ENCODE measurements around the gene NCBP2L. TPM values are rescaled to one million over a fixed set of nuclear protein-coding genes. Genes with fewer than 3 reads are reported as not detected.

The NCBP2L gene
- total RNA-seq, 2 experiments from 2014 or later = not detected

- peaks cover 3% of the 10 kb centered on the region for H3K36me3 Mint-ChIP-seq (ENCODE audit: low read depth)
- CTCF ChIA-PET = interaction anchor here (0.8 to 2.4 kb wide), 11 partner anchors 11 to 113 kb away, joined by 3 to 22 read pairs (median 3); partner anchors contain the start of genes NCBP2L, PRPS1 and TSC22D3
- peaks cover 16% of the 10 kb centered on the region for H3K4me1 Mint-ChIP-seq
- H3K4me3 Mint-ChIP-seq = peak overlapping the region; percentile 72
- POLR2A ChIA-PET = interaction anchor here (0.9 to 4.5 kb wide), 11 partner anchors 10 to 112 kb away, joined by 3 to 36 read pairs (median 4); partner anchors contain the start of genes NCBP2L, PRPS1 and TSC22D3
- H3K27ac Mint-ChIP-seq = peak overlapping the region; percentile 93
- H3K9me3 Mint-ChIP-seq = no peaks in the 10 kb centered on the region
- no peaks in the 10 kb centered on the region for H3K27me3 Mint-ChIP-seq
- DNase-seq = no peak
Observed at GRCh38 chrX:107741404-107741790, 36.1 kb upstream of the NCBP2L start.

- ChIA-PET CTCF (interaction anchor here (1.1 to 1.2 kb wide), 2 partner anchors 24 to 33 kb away, joined by 3 read pairs; no protein-coding TSS in a partner anchor), POLR2A (interaction anchor here (1.1 to 4.5 kb wide), 8 partner anchors 9 to 114 kb away, joined by 3 to 36 read pairs (median 4); partner anchors contain the start of genes PRPS1 and TSC22D3)
- Mint-ChIP-seq H3K27me3 (no peaks in the 10 kb centered on the region), H3K36me3 (ENCODE audit: low read depth) (peaks cover 3% of the 10 kb centered on the region), H3K4me1 (peaks cover 16% of the 10 kb centered on the region), H3K27ac (peak overlapping the region; percentile 93), H3K9me3 (no peaks in the 10 kb centered on the region), H3K4me3 (peak overlapping the region; percentile 72)
- DNase-seq = no peak
Observed at GRCh38 chrX:107742700-107743191, 34.8 kb upstream of the NCBP2L start.

- Mint-ChIP-seq H3K9me3 (no peaks in the 10 kb centered on the region), H3K27me3 (no peaks in the 10 kb centered on the region), H3K4me3 (no peak overlapping the region), H3K4me1 (peaks cover 16% of the 10 kb centered on the region), H3K27ac (no peak overlapping the region), H3K36me3 (ENCODE audit: low read depth) (peaks cover 3% of the 10 kb centered on the region)
- no peak for DNase-seq
- ChIA-PET CTCF (interaction anchor here (1.1 kb wide), 1 partner anchor 25 kb away, joined by 3 read pairs; no protein-coding TSS in a partner anchor), POLR2A (interaction anchor here (2.4 to 3.5 kb wide), 2 partner anchors 27 to 115 kb away, joined by 9 to 18 read pairs; partner anchors contain the start of gene PRPS1)
Observed at GRCh38 chrX:107743995-107744394, 33.5 kb upstream of the NCBP2L start.

DNA sequence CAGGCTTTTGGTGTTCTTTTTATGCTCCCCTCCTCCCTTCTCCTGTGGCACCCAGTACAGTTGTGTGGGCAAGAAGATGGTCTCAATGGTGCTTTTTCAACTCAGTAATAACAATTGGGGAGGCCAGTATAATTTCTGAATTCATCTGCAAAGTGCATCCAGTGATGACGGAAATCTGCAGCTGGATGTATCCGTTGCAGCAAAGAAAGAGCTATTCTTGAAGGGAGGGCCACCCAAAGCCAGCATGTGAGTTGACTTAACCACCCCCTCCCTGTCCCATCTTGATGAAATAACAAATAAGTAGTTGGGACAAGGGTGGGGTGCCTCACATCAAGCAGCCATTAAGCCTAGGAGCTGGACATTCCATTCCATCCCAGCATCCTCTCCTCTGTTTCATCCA lies 32.7 kb upstream of the NCBP2L start:
- peaks cover 16% of the 10 kb centered on the region for H3K4me1 Mint-ChIP-seq
- H3K4me3 Mint-ChIP-seq = no peak overlapping the region
- DNase-seq = no peak
- H3K9me3 Mint-ChIP-seq = no peaks in the 10 kb centered on the region
- peaks cover 3% of the 10 kb centered on the region for H3K36me3 Mint-ChIP-seq (ENCODE audit: low read depth)
- ChIA-PET CTCF (no interaction called here), POLR2A (interaction anchor here (2.4 to 3.5 kb wide), 2 partner anchors 28 to 116 kb away, joined by 9 to 18 read pairs; partner anchors contain the start of gene PRPS1)
- H3K27me3 Mint-ChIP-seq = no peaks in the 10 kb centered on the region
- H3K27ac Mint-ChIP-seq = no peak overlapping the region

GRCh38 chrX:107747596-107748161 lies 29.9 kb upstream of the NCBP2L start:
- Mint-ChIP-seq H3K4me1 (peaks cover under 1% of the 10 kb centered on the region), H3K27ac (no peak overlapping the region), H3K9me3 (no peaks in the 10 kb centered on the region), H3K27me3 (no peaks in the 10 kb centered on the region), H3K36me3 (ENCODE audit: low read depth) (no peaks in the 10 kb centered on the region), H3K4me3 (no peak overlapping the region)
- no peak for DNase-seq
- ChIA-PET CTCF (no interaction called here), POLR2A (interaction anchor here (1.1 kb wide), 1 partner anchor 119 kb away, joined by 4 read pairs; the partner anchor contains the start of gene PRPS1)

GRCh38 chrX:107748506-107748905 lies 29.0 kb upstream of the NCBP2L start:
- Mint-ChIP-seq H3K36me3 (ENCODE audit: low read depth) (no peaks in the 10 kb centered on the region), H3K9me3 (no peaks in the 10 kb centered on the region), H3K27me3 (no peaks in the 10 kb centered on the region), H3K4me3 (no peak overlapping the region), H3K27ac (no peak overlapping the region), H3K4me1 (no peaks in the 10 kb centered on the region)
- POLR2A ChIA-PET = no interaction called here
- CTCF ChIA-PET = no interaction called here
- no peak for DNase-seq

- H3K9me3 Mint-ChIP-seq = no peaks in the 10 kb centered on the region
- H3K27me3 Mint-ChIP-seq = no peaks in the 10 kb centered on the region
- CTCF ChIA-PET = no interaction called here
- H3K27ac Mint-ChIP-seq = no peak overlapping the region
- no peak for DNase-seq
- H3K4me3 Mint-ChIP-seq = no peak overlapping the region
- H3K36me3 Mint-ChIP-seq (ENCODE audit: low read depth) = no peaks in the 10 kb centered on the region
- POLR2A ChIA-PET = no interaction called here
- peaks cover 1% of the 10 kb centered on the region for H3K4me1 Mint-ChIP-seq
Observed at GRCh38 chrX:107750263-107750662, 27.3 kb upstream of the NCBP2L start.

GRCh38 chrX:107750861-107751445 lies 26.6 kb upstream of the NCBP2L start:
- H3K4me1 Mint-ChIP-seq = peaks cover 8% of the 10 kb centered on the region
- no peaks in the 10 kb centered on the region for H3K27me3 Mint-ChIP-seq
- no peak overlapping the region for H3K27ac Mint-ChIP-seq
- H3K36me3 Mint-ChIP-seq (ENCODE audit: low read depth) = no peaks in the 10 kb centered on the region
- no peak overlapping the region for H3K4me3 Mint-ChIP-seq
- ChIA-PET POLR2A (interaction anchor here (0.9 kb wide), 1 partner anchor 9 kb away, joined by 4 read pairs; no protein-coding TSS in a partner anchor), CTCF (no interaction called here)
- H3K9me3 Mint-ChIP-seq = no peaks in the 10 kb centered on the region
- no peak for DNase-seq

DNA sequence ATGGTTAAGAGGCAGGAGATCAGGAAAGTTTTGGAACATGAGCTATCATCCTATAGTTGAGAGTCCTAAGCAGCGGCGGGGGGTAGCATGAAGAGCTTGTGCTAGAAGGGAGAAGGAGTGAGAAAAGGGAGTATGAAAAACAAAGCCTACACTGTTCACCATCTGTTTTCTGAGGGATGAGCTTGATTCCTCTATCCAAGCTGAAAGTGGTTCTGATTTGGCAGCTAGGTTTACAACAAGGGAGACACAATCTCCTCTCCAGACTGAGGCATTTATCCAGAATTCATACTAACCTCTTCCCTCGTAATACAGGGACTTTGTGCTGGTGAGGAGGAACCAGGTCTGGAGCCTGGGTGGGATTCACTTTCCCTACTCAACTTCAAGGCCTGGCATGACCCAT lies 25.5 kb upstream of the NCBP2L start:
- Mint-ChIP-seq H3K36me3 (ENCODE audit: low read depth) (no peaks in the 10 kb centered on the region), H3K27ac (no peak overlapping the region), H3K4me1 (peaks cover 10% of the 10 kb centered on the region), H3K9me3 (no peaks in the 10 kb centered on the region), H3K27me3 (no peaks in the 10 kb centered on the region), H3K4me3 (no peak overlapping the region)
- CTCF ChIA-PET = interaction anchor here (0.9 to 1.1 kb wide), 2 partner anchors 11 to 33 kb away, joined by 3 read pairs; no protein-coding TSS in a partner anchor
- DNase-seq = no peak
- POLR2A ChIA-PET = interaction anchor here (0.9 kb wide), 1 partner anchor 10 kb away, joined by 4 read pairs; no protein-coding TSS in a partner anchor

GRCh38 chrX:107752714-107753113 lies 24.8 kb upstream of the NCBP2L start:
- Mint-ChIP-seq H3K27me3 (no peaks in the 10 kb centered on the region), H3K4me1 (peaks cover 10% of the 10 kb centered on the region), H3K36me3 (ENCODE audit: low read depth) (no peaks in the 10 kb centered on the region), H3K4me3 (no peak overlapping the region), H3K9me3 (no peaks in the 10 kb centered on the region), H3K27ac (no peak overlapping the region)
- no peak for DNase-seq
- ChIA-PET POLR2A (interaction anchor here (0.6 kb wide), 1 partner anchor 37 kb away, joined by 3 read pairs; no protein-coding TSS in a partner anchor), CTCF (interaction anchor here (0.9 to 1.1 kb wide), 2 partner anchors 11 to 34 kb away, joined by 3 read pairs; no protein-coding TSS in a partner anchor)

DNA sequence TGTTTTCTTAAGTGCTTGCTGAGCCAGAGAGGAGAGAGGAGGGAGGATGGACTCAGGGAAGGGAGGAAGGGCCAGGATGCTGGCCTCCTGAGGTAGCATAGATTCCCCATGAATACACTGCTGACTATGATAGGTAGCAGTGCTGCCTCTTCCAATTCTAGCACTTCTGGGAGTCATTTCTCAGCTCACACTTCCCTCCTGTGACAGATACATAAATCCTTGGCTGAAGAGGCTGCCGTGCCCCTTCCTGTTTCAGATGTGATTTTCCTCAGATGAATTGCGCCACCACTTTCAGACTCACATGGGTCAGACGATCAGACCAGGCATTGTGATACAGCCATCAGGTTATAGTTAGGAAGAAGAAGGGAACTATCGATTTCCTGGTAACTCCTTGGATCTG lies 24.3 kb upstream of the NCBP2L start:
- CTCF ChIA-PET = interaction anchor here (1.1 kb wide), 1 partner anchor 34 kb away, joined by 3 read pairs; no protein-coding TSS in a partner anchor
- no peak overlapping the region for H3K4me3 Mint-ChIP-seq
- H3K36me3 Mint-ChIP-seq (ENCODE audit: low read depth) = no peaks in the 10 kb centered on the region
- H3K9me3 Mint-ChIP-seq = no peaks in the 10 kb centered on the region
- H3K27me3 Mint-ChIP-seq = no peaks in the 10 kb centered on the region
- no peak overlapping the region for H3K27ac Mint-ChIP-seq
- POLR2A ChIA-PET = interaction anchor here (0.6 kb wide), 1 partner anchor 37 kb away, joined by 3 read pairs; no protein-coding TSS in a partner anchor
- peaks cover 10% of the 10 kb centered on the region for H3K4me1 Mint-ChIP-seq
- no peak for DNase-seq

DNA sequence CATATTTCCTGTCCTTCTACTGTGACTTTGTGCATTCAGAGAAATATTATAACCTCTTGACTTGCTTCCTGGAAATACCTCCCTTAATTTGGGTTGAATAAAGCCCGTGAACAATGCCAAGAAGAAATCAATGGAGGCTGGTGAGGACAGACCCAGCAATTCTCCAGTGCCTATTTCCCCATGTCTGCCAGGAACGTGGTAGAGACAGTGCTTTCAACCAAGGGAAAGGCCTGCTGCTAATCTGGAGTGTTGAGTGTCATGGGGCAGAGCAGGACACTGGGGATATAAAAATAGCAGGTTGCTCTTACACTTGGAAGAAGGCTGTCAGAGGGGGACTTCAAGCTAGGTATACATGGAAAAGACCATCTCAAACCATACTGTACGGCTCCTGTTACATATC lies 21.8 kb upstream of the NCBP2L start:
- ChIA-PET CTCF (interaction anchor here (1.0 kb wide), 1 partner anchor 82 kb away, joined by 4 read pairs; no protein-coding TSS in a partner anchor), POLR2A (no interaction called here)
- peaks cover 10% of the 10 kb centered on the region for H3K4me1 Mint-ChIP-seq
- H3K9me3 Mint-ChIP-seq = no peaks in the 10 kb centered on the region
- H3K4me3 Mint-ChIP-seq = no peak overlapping the region
- DNase-seq = no peak
- no peaks in the 10 kb centered on the region for H3K36me3 Mint-ChIP-seq (ENCODE audit: low read depth)
- no peak overlapping the region for H3K27ac Mint-ChIP-seq
- H3K27me3 Mint-ChIP-seq = no peaks in the 10 kb centered on the region

DNA sequence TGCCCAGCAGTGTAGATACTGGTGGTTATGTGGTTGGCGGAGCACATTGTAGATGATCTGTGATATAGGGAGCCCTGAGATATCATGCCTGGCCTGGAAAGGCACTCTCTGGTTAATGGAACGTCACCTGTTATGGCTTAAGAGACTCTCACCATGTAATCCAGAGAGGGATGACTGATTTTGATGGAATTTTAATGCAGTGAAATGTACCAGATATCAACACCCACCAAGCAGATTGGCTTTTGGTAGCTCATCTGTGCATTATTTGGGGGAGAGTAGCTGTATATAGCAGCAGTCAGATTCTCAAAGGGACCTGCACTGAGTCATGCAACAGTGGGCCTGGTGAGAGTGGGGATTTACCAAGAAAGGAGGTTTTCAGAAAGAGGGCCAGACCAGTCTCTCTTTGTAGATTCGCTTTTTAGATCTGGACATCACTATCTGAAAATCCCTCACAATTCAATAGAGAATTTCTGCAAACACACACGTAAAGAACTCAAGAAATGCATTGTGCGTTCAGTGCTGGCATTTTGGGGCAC lies 19.2 kb upstream of the NCBP2L start:
- POLR2A ChIA-PET = no interaction called here
- Mint-ChIP-seq H3K4me1 (peaks cover 10% of the 10 kb centered on the region), H3K27me3 (peaks cover 1% of the 10 kb centered on the region), H3K27ac (no peak overlapping the region), H3K36me3 (ENCODE audit: low read depth) (no peaks in the 10 kb centered on the region), H3K9me3 (no peaks in the 10 kb centered on the region), H3K4me3 (no peak overlapping the region)
- no peak for DNase-seq
- CTCF ChIA-PET = no interaction called here
